GM21447 (cell line): Measurements from ENCODE around the gene ADCK1.
"Not testable (repeated sequence)": the region's sequence is repeated elsewhere in the genome, so short reads cannot be mapped to it uniquely, and the experiment has no call there.

Experiments used
- ATAC-seq: cut with Tn5 transposase; IDR thresholded peaks from one replicate; pipeline ENCODE4 v1.9.1; 2021; ENCODE audit not compliant: unreplicated experiment

The ADCK1 gene, protein sequence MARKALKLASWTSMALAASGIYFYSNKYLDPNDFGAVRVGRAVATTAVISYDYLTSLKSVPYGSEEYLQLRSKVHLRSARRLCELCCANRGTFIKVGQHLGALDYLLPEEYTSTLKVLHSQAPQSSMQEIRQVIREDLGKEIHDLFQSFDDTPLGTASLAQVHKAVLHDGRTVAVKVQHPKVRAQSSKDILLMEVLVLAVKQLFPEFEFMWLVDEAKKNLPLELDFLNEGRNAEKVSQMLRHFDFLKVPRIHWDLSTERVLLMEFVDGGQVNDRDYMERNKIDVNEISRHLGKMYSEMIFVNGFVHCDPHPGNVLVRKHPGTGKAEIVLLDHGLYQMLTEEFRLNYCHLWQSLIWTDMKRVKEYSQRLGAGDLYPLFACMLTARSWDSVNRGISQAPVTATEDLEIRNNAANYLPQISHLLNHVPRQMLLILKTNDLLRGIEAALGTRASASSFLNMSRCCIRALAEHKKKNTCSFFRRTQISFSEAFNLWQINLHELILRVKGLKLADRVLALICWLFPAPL

DNA sequence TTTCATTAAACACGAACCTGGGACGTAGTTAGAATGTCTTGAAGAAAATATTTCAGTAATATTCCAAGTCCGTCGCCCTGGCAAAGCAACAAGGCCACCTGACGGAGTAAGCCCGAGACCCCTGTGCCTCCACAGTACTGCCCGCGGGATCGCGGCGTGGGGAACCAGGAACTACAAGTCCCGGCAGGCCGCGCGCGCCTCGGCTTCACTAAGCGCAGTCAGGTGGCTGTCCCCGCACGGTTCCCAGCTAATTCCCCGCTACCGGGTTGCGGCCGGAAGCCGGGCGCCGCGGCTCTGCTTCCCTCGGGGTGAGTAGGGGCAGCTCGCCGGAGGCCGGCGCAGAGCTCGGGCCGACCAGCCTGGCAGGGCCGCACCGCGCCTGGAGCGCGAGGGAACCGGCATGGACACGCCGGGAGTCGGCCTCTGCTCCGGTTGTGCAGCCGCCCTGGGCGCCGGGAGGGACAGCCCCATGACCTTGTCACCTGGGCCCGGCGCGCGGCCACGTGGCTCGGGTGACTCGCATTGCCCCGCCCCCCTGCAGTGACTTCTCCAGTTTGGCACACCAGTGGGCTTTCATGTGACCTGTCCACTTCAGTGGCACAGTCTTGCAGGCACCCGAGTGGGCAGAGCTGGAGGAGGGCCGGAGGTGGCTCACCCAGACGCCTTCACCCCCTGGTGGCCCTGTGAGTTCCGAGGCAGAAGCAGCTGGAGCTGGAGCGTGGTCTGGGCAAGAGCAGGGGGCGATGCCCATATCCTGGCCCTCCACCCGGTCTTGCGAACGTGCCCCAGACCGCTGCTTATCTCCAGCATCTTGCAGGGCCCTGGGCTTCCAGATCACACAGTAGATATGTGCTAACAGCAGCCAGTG, at the start of gene ADCK1:
ADCK1 (plus strand) TSS at position 247 of the 868 bp plus-strand sequence. CDS start 18,870 bp downstream, outside the sequence.
- ATAC-seq = peak; percentile 93

DNA sequence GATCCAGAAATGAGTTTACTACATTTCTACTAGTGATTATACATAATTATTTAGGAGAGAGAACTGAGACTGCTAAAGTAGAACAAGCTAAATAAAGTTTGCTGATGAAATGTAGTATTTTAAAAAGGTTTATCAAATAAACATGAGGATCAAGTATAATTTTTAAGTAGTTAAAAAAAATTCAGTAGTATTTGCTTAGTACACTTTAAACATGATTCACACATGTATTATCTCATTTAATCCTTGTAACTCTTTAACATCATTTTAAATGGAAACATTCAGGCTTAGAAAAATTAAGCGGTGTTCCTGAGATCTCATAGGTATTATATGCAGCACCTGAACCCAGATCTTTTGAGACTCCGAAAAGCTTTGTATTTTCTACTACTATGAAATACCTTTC, 47.6 kb upstream of the ADCK1 start:
- no peak for ATAC-seq

DNA sequence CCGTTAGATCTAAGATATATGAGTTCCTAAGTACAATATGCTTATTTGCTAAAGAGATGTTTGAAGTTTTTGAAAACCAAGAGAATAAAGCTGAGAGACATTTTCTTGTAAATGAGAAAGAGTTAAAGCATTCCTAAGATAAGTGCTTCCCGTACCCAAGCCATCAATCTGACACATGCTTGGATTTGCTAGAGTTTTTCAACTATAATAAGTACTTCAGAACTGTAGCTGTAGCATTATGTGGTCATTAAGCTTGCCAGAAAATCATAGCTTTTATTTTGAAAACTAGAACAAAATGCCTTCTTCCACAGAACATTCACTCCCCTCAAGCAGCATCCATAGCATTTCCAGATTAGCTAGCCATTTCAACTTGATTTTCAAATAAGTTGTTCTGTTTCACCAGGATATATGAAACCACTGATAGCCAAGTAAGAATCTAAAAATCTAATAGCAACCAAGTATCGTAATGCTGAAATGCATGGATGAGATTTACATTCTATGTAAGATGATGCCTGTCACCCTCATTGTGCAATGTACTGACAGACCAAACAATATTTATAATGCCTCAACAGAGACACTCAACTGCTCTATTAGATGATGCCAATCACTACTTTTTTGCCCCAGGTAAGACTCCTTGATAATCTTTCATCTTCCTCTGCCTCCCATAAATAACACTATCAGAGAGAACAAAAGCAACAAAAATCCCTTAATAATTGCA, 47.0 kb upstream of the ADCK1 start:
- ATAC-seq = no peak

DNA sequence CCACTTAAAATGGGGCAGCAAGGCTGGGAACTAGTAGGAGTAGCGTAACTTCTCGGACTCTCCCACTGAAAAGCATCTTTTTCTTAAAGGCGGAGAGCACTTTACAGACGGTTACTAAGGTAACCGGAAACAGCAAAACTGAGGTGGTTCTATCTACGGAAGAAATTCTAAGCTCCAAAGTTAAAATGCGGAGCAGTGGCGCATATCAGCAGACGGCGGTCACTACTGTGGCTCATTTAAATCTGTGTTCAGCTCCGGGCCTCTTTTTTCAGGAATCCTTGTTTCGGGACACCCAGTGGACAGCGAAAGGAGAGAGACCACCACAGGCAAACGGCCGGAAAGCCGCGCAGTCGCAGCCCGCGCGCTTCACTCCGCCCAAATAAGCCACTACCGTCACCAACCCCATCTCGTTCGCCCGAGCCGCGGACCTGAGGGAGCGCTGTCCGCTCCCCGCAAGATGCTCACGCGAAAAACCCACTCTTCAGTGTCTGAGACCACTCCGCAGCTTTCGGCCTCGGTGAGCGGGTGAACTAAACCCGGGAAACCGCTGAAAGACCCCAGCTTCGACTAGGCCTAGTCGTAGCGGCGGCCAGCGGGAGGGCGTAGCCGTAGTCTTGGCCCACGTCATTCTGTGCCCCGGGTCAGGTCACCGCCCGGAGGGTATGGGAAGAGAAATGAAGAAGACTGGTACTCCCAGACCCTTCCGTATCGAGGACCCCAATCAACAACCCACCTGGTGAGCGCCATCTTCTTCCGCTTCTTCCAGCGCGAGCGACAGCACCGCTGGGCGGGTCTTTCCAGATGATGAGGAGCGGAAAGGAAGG, 39.3 kb upstream of the ADCK1 start, which contains the start of gene SNW1:
SNW1 (minus strand) TSS at position 776 of the 824 bp plus-strand sequence; CDS start at position 747, 29 bp downstream.
- peak; percentile 95 for ATAC-seq

DNA sequence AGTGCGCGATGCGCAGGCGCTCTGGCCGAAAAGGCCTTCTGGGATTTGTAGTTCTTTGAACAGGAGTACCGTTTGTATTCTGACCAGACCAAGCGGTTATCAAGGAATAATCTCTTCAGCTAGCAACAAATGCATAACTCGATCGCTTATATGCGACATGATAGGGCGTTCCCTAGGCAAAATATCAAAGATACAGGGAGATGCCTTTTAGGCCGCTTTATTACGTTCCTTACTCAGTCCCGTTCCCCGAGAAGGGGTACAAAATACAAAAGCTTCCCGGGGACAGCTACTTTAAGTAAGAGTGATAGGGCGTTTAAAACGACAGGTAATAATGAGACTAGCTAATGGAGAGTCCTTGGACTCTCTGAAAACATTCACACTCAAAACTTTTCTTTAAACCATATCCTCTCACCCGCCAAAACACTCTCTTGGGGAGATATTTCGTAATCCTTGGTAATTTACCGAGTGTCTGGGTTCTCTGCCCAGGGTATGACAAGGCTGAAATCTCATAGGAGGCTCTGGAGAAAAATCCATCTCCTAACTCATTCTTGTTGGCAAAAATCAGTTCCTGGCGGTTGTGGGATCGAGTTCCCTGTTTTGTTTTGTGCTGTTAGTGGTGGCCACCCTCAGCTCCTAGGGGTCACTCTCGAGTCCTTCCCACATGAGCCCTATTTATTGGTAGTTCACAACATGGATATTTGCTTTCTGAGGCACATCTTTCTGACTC, 38.5 kb upstream of the ADCK1 start:
- ATAC-seq = peak; percentile 23

DNA sequence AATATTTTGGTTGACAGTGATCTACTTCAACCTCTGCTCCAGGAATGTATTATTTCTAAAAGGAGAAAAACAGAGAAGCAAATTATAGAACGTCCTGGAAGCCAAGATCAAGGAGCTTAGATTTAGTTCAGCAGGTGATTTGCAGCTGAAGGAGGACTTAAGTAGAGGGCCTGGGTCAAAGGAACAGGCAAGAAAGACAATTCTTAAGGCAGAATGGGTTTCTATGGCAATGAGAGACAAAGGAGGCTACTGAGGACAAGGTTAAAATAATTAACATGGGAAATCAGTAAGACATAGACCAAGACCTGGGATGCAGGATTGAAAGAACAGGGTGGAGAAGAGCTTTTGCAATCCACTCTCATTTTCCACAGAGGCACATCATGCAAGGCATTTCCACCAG, 36.6 kb upstream of the ADCK1 start:
- ATAC-seq = no peak

DNA sequence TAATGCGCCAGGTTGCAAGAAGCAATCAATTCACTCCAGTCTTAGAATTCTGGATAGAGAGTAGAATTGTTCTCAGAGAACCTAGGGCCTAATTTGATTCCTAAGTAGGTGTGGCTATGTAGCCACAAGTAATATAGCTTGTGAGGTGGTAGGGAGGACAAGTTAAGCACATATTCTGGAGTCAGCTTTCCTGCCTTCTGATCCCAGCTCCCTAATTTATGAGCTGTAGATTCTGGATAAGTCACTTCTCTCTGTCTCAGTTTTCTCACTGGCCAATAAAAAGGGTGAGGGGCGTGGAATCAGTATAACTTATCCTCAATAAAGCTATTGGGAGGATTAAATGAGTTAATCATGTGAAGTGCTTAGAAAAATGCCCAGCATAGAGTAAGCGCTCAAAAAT, 35.9 kb upstream of the ADCK1 start:
- ATAC-seq = no peak

DNA sequence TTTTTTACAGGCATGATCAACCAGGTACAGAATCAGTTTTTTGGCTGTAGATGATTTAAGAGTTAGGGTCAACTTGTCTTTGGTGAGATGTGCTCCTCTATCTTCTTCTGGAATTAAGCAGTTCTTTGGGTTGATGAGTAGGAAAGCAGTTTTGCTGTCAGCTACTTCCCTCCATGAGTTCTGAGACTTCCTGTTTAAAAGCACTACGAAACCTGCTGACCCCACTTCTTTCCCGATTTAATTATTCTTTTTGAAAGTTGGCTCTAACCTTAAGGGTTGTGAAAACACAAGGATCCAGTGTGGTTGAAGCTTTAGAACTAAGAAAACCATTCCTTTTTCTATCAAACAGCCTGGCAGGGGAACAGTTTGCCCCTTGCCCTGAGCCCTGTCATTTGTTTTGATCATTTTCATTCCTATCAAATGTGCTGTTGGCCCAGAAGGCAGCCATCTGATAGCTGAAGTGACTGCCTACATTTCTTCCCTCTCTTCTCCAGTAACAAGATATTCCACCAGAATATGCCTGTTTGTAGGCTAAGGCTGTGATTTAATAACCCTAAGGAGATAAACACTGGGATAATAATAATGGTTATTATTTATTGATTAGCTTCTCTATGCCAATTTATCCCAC, 31.4 kb upstream of the ADCK1 start:
- ATAC-seq = not testable (repeated sequence)

DNA sequence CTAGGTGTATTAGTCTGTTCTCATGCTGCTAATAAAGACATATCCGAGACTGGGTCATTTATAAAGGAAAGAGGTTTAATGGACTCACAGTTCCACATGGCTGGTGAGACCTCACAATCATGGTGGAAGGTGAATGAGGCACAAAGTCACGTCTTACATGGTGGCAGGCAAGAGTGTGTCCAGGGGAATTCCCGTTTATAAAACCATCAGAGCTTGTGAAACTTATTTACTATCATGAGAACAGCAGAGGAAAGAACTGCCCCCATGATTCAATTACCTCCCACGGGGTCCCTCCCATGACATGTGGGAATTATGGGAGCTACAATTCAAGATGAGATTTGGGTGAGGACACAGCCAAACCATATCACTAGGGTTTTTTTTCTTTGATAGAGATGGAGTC, 25.9 kb upstream of the ADCK1 start:
- not testable (repeated sequence) for ATAC-seq

DNA sequence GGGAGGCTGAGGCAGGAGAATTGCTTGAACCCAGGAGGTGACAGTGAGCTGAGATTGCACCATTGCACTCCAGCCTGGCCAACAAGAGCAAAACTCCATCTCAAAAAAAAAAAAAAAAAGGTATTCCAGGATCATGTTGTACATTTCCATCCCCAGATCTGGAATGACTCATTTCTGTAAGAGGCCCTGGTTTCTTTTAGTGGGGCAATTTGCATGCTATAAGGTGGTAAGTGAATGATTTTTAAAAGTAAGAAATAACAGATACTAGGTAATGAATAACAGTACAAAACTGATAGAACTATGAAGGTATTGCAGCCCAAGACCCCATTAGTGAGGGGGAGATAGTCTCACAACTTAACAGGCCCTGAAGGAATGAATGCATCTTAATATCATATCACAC, 17.7 kb upstream of the ADCK1 start:
- ATAC-seq = no peak

DNA sequence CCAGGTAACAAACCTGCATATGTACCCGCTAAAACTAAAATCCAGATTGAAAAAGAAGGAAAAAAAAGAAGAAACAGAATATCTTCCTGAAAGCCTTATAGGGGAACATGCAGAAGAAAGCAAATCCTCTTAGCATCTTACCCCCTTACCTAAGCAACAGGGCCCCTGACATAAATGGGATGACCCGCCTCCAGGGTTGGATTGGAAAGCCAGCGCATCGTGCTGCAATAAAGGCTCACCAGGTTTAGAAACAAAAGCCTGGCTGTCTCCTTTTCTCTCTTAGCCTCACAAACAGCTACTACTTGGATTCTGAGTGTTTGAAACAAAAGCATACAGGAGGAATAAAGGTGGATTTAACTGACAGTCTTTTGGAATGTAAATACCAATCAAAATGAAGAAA, 13.8 kb upstream of the ADCK1 start:
- no peak for ATAC-seq

DNA sequence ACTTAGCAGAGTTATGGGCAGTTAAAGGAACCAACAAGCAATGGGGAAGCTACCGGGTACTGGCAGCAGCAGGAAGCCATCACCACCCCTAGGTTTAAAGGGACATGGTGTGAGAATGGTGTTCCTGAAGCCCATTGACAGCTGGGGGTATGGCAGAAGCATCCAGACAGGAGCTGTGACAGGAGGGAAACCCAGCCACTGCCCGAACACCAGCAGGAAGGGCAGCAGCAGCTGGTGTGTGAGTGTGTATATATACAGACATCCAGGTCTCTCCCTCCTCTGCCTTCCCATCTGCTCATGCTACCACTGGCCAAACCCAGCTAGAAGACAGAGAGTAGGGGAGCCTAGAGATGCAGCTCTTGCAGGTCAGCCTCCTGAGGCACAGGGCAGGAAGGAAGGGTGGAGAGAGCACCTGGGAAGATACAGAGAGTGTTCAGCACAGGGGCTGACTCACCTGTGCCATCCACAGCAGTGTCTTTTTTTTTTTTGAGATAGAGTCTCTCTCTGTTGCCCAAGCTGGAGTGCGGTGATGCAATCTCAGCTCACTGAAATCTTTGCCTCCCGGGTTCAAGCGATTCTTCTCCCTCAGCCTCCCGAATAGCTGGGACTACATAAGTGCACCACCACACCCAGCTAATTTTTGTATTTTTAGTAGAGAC, 9.2 kb upstream of the ADCK1 start:
- ATAC-seq = no peak

DNA sequence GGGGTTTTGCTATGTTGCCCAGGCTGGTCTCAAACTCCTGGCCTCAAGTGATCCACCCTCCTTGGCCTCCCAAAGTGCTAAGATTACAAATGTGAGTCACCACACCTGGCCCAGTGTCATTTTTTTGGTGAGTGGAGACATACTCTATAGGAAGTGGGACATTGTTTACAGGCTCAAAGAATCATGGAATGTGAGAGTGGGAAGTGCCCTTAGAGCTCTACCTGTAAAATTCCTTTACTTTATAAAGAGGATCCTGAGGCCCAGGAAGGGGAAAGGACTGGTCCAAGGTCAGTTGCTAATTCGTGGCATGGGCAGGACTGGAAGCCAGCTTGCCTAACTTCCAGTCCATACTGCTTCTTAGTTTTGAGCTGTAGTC, 8.7 kb upstream of the ADCK1 start:
- no peak for ATAC-seq

DNA sequence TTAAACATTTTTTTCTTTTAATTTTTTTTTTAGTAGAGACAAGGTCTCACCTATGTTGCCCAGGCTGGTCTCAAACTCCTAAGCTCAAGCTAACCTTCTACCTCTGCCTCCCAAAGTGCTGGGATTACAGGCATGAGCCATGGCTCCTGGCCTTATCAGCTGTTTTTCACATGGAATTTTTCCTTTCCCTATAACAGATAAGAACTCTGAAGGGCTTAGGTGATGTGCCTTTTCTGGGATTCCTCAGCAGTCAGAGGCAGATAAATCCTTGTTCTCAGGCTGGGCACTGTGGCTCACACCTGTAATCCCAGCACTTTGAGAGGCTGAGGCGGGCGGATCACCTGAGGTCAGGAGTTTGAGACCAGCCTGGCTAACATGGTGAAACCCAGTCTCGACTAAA, 6.7 kb upstream of the ADCK1 start:
- ATAC-seq = not testable (repeated sequence)

DNA sequence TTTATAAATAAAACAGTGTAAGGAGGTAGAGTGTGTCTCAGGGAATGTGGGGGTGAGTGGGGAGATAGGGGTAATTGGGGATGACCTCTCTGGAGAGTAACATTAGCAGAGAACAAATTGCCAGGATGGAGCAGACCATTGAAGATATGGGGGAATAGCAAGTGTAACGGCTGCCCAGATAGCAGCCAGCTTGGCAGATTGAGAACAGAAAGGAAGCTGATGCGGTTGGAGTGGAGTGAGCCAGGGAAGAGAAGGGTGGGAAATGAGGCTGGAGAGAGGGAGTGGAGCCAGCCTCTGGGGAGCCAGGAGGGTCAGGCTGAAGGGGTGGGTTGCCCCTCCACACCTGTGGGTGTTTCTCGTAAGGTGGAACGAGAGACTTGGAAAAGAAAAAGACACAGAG, 5.6 kb upstream of the ADCK1 start:
- no peak for ATAC-seq

DNA sequence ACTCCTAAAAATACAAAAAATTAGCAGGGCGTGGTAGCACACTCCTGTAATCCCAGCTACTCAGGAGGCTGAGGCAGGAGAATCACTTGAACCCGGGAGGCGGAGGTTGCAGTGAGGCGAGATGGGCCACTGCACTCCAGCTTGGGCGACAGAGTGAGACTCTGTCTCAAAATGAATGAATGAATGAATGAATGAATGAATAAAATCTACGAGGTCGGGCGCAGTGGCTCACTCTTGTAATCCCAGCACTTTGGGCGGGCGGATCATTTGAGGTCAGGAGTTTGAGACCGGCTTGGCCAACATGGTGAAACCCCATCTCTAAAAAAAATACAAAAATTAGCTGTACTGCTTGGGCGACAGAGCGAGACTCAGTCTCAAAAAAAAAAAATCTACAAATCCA, 453 bp upstream of the ADCK1 start:
- ATAC-seq = not testable (repeated sequence)

DNA sequence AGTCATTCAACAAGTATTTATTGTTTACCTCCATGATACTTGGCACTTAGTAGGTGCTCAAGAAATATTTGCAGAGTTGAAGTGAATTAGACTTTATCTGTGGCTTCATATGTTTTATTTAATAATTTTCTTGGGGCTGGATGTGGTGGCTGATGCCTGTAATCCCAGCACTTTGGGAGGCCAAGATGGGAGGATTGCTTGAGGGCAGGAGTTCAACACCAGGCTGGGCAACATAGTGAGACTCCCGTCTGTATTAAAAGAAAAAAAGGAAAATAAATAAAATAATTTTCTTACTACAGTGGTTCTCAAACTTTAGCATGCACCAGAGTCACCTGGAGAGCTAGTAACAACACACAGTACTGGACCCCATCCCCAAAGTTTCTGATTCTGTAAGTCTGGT, 905 bp downstream of the ADCK1 start:
- no peak for ATAC-seq

DNA sequence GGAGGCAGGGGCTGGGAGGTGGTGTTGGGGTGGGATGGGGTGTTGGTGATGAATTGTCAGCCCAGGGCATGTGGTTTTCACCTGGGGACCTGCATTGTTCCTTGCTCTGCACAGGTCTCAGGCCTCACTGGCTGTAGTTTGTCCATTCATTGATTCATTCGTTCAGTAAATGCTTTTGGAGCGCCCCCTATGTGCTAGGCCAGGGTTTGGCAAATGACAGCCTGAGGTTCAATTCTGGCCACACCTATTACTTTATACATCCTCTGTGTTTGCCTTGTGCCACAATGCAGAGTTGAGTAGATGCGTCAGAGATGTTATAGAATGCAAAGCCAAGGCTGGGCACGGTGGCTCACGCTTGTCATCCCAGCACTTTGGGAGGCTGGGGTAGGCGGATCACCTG, 4.7 kb downstream of the ADCK1 start:
- ATAC-seq = no peak

DNA sequence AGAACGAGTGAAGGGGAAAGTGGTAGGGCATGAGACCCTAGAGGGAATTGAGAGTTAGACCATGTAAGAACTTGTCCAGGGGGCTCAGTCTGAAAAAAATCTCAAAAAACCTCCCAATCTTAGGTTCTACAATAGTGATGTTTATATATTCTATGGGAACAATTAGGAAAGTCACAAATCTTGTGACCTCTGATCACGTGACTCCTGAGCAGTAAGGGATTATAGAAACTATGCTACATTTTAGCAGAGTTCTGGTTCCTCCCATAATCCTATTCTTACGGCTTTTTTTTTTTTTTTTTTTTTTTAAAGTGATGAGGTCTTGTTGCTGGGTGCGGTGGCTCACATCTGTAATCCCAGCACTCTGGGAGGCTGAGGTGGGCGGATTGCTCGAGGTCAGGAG, 5.8 kb downstream of the ADCK1 start:
- no peak for ATAC-seq
